ENCODE results near the gene YAP1.

YAP1 gene

GRCh38 chr11:102254047-102254446 is 143.8 kb downstream of the YAP1 start:
- TF ChIP-seq ZBTB17 (tag by site-specific recombination; IDR thresholded peaks at IDR 0.05) (no peak), GLI2 (tag by site-specific recombination; IDR thresholded peaks at IDR 0.05; ENCODE audit: borderline replicate concordance, low read depth) (no peak), ZNF211 (tag by site-specific recombination; IDR thresholded peaks at IDR 0.05; ENCODE audit: low read depth) (no peak), ZNF561 (tag by site-specific recombination; IDR thresholded peaks at IDR 0.05; ENCODE audit: borderline replicate concordance) (no peak), ZNF341 (tag by site-specific recombination; IDR thresholded peaks at IDR 0.05; ENCODE audit: low read depth) (no peak), ZNF423 (tag by site-specific recombination; IDR thresholded peaks at IDR 0.05) (no peak), GFI1B (tag by site-specific recombination; IDR thresholded peaks at IDR 0.05) (no peak), ZNF488 (tag by site-specific recombination; IDR thresholded peaks at IDR 0.05) (no peak), ZFP37 (tag by site-specific recombination; IDR thresholded peaks at IDR 0.05) (no peak), ZNF133 (tag by site-specific recombination; IDR thresholded peaks at IDR 0.05) (no peak), ZNF132 (tag by site-specific recombination; IDR thresholded peaks at IDR 0.05; ENCODE audit: borderline replicate concordance) (no peak), ZNF830 (tag by site-specific recombination; IDR thresholded peaks at IDR 0.05; ENCODE audit: low read depth) (no peak), ZNF791 (tag by site-specific recombination; IDR thresholded peaks at IDR 0.05) (no peak)
- H3K4me3 ChIP-seq (ENCODE audit: low read depth, low read length) = no peak overlapping the region
- no peaks in the 10 kb centered on the region for H3K36me3 ChIP-seq (ENCODE audit: control insufficient read depth in 2 of 2, insufficient read depth in 1 of 2, low read length in 2 of 2)
- H3K4me1 ChIP-seq (ENCODE audit: control insufficient read depth, insufficient read depth, low read length) = no peaks in the 10 kb centered on the region
- H3K27ac ChIP-seq (ENCODE audit: extremely low read depth, low read depth, low read length) = no peak overlapping the region
- ChIA-PET CTCF (interaction anchor here (0.6 to 3.1 kb wide), 8 partner anchors 9 to 1119 kb away, joined by 3 to 21 read pairs (median 3); no protein-coding TSS in a partner anchor), POLR2A (interaction anchor here (2.1 kb wide), 1 partner anchor 15 kb away, joined by 9 read pairs; no protein-coding TSS in a partner anchor)
- H3K9me3 ChIP-seq (ENCODE audit: control insufficient read depth, insufficient read depth, low read depth, low read length) = no peaks in the 10 kb centered on the region

- Histone ChIP-seq H3K9me3 (ENCODE audit: control insufficient read depth, insufficient read depth, low read depth, low read length) (no peaks in the 10 kb centered on the region), H3K4me3 (ENCODE audit: low read depth, low read length) (no peak overlapping the region), H3K36me3 (ENCODE audit: control insufficient read depth in 2 of 2, insufficient read depth in 1 of 2, low read length in 2 of 2) (no peaks in the 10 kb centered on the region), H3K27ac (ENCODE audit: extremely low read depth, low read depth, low read length) (no peak overlapping the region), H3K4me1 (ENCODE audit: control insufficient read depth, insufficient read depth, low read length) (no peaks in the 10 kb centered on the region)
- POLR2A ChIA-PET = no interaction called here
- TF ChIP-seq ZFHX2 (tag by site-specific recombination; conservative IDR thresholded peaks at IDR 0.05) = peak; percentile 63; the same call in 1 of the 2 replicates
- peak; percentile 35 for TF ChIP-seq SETDB1 (IDR thresholded peaks at IDR 0.05; ENCODE audit: insufficient read length, low read length)
- TF ChIP-seq ZNF324 (tag by site-specific recombination; IDR thresholded peaks at IDR 0.05) = no peak
- peak; percentile 73; the same call in 1 of the 2 replicates for TF ChIP-seq TRIM28 (IDR thresholded peaks at IDR 0.05; ENCODE audit: borderline replicate concordance, low read length)
- CTCF ChIA-PET = interaction anchor here (0.6 to 1.2 kb wide), 3 partner anchors 12 to 579 kb away, joined by 3 to 4 read pairs (median 3); no protein-coding TSS in a partner anchor
Observed at GRCh38 chr11:102256251-102256650, 146.0 kb downstream of the YAP1 start.

GRCh38 chr11:102260241-102260640 is 150.0 kb downstream of the YAP1 start:
- TF ChIP-seq ZNF692 (tag by site-specific recombination; IDR thresholded peaks at IDR 0.05) (no peak), ZNF175 (tag by site-specific recombination; IDR thresholded peaks at IDR 0.05) (no peak), ZNF510 (tag by site-specific recombination; IDR thresholded peaks at IDR 0.05; ENCODE audit: insufficient replicate concordance) (no peak), ZBTB1 (tag by site-specific recombination; IDR thresholded peaks at IDR 0.05) (no peak), ZNF132 (tag by site-specific recombination; IDR thresholded peaks at IDR 0.05; ENCODE audit: borderline replicate concordance) (no peak), IKZF3 (tag by site-specific recombination; IDR thresholded peaks at IDR 0.05) (no peak), ZNF114 (tag by site-specific recombination; IDR thresholded peaks at IDR 0.05) (no peak)
- H3K4me3 ChIP-seq (ENCODE audit: low read depth, low read length) = no peak overlapping the region
- H3K4me1 ChIP-seq (ENCODE audit: control insufficient read depth, insufficient read depth, low read length) = no peaks in the 10 kb centered on the region
- ChIA-PET POLR2A (no interaction called here), CTCF (interaction anchor here (1.3 kb wide), 1 partner anchor 28 kb away, joined by 4 read pairs; no protein-coding TSS in a partner anchor)
- H3K36me3 ChIP-seq (ENCODE audit: control insufficient read depth in 2 of 2, insufficient read depth in 1 of 2, low read length in 2 of 2) = no peaks in the 10 kb centered on the region
- H3K27ac ChIP-seq (ENCODE audit: extremely low read depth, low read depth, low read length) = no peak overlapping the region
- H3K9me3 ChIP-seq (ENCODE audit: control insufficient read depth, insufficient read depth, low read depth, low read length) = no peaks in the 10 kb centered on the region

Data from HEK293 (cell line).